RKO (cell line): ENCODE measurements around the gene ETV4.

ENCODE experiments used
- DNase-seq: peaks from one replicate; pipeline ENCODE4 v3.0.0-alpha.2; 2016; ENCODE audit warnings: low spot score

The ETV4 gene

GRCh38 chr17:43572368-43572980 lies 26.3 kb upstream of the ETV4 start:
- no peak for DNase-seq

DNA sequence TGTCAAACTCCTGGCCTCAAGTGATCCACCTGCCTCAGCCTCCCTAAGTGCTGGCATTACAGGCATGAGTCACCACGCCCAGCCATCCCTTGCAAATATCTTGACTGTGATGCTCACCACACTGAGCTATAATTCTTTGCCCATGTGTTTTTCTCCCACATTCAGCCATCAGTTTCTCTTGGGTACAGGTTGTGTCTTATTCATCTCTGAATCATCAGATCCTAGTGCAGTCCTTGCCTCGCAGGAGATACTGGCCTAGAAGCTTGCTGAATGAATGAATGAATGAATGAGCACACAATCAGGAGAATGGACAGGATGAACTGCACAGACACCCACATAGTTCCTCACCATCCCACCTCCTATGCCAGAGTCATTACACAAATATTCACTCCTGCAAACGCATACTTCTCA lies 24.4 kb upstream of the ETV4 start:
- DNase-seq = peak; percentile 65

- DNase-seq = no peak
These were observed 22.5 kb upstream of the ETV4 start for GRCh38 chr17:43568506-43569082.

DNA sequence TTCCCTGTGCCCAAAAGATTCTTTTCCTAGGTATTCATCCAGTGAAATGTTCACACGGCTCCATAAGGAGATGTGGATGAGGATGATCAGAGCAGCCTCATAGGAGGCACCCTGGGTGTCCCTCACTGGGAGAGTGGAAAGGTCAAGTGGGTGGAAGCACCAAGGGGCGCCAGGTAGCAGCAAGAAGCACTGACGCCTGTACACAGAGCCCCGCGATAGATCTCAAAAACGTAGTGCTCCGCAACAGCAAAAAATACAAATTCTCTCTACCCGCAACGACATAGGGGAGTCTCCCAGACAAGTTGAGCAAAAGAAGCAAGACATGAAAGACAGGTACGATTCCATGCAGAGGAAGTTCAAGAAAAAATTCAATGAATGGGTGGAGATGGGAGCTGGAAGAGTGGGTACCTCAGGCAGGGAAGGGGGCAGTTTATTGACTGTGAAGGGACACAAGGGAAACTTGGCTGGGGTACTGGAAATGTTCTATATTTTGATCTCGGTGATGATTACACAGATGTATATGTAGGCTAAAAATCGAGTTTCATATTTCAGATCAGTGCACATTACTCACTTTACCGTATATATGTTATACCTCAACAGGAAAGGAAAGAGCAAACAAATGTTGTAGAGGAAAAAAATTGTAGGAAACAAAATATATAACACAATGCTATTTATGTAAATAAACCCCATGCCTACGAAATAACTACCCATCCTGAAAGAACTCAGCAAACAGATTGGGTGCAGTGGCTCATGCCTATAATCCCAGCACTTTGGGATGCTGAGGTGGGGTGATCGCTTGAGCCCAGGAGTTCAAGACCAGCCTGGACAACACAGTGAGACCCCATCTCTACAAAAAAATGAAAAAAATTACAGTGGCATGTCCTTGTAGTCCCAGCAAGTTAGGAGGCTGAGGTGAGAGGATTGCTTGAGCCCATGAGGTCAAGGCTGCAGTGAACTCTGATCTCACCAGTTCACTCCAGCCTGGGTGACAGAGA lies 17.8 kb upstream of the ETV4 start:
- DNase-seq = no peak

- DNase-seq = no peak
These were observed 16.8 kb upstream of the ETV4 start for GRCh38 chr17:43562679-43563599.

- no peak for DNase-seq
These were observed 14.6 kb upstream of the ETV4 start for GRCh38 chr17:43560461-43561427.

DNA sequence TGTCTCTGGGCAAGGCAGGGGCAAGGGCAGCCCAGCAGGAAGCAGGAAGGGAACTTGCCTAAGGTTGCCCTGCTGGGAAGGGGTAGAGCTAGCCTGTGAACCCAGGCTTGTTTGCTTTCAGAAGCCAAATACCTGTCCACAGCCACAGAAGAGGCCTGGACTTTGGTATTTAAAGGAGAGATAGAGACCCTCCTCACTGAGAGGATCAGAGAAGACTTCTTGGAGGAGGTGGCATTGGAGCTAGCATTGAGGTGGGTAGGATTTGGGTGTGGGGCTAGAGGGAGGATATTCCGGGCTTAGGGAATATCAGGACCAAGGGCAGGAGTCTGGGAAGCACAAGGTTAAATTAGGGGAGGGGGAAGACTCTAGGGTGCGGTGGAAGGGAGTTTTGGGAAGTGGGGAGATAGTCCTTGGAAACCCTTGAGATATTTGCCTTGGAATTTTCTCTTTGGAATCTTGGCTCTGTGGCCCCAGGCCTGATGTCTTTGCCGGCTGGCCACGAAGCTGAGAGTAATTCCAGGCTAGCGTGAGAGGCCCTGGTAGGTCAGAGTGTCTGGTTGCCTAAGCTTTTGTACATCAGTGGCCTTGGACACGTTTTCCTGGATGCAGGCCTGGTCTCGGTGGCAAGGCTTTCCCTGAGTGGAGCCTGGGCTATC lies 13.1 kb upstream of the ETV4 start:
- DNase-seq = no peak

DNA sequence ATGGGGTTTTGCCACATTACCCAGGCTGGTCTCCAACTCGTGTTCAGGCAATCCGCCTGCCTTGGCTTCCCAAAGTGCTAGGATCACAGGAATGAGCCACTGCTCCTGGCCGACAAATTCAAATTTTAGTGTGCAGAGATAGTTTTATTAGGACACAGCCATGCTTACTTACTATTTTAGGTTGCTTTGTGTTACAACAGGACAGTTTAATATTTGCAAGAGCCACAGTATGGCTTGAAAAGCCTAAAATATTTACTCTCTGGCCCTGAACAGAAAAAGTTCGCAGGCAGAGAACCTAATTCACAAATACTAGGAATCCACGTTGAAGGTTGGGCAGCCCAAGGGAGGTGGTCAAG lies 12.6 kb upstream of the ETV4 start:
- no peak for DNase-seq

GRCh38 chr17:43556292-43556691 lies 10.2 kb upstream of the ETV4 start:
- DNase-seq = no peak

DNA sequence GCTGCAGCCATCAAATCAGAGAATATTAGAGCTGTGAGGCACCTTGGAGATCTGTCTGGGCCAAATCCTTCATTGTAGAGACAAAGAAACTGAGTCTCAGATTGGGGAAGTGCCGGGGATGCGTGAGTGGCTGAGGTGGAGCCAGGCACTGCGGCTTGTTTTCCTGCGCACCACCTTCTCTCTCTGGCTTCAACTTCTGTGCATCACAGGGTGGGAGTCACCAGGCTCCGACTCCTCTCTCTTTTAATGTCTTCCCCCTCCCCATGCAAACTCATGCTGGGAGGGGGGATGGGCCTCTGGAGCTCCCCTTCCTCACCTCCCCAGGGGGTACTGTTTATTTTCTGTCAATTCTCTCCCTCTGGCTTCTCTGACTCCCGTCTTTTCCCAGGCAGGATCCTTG lies 8.7 kb upstream of the ETV4 start:
- DNase-seq = no peak

DNA sequence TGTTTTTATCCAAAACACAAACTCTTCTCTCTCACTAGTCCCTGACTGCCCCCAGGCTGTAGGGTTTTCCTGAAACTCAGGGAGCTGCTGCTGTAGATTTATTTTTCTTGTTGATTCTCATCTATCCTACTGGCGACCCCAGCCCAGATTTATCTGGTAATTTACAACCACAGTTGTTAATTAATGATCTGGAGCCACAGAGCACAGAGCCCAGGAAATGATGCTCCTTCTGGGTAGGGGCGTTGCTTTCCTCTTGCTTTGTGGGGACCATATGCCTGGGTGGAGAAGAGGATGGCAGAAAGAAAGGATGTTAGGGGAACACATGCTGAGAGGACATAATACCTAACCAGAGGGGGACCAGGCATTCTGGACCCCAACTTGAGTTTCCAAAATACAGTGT lies 7.4 kb upstream of the ETV4 start:
- DNase-seq = no peak

GRCh38 chr17:43552229-43552837 lies 6.2 kb upstream of the ETV4 start:
- no peak for DNase-seq

- DNase-seq = no peak
These were observed 4.6 kb upstream of the ETV4 start for GRCh38 chr17:43550754-43551153.

DNA sequence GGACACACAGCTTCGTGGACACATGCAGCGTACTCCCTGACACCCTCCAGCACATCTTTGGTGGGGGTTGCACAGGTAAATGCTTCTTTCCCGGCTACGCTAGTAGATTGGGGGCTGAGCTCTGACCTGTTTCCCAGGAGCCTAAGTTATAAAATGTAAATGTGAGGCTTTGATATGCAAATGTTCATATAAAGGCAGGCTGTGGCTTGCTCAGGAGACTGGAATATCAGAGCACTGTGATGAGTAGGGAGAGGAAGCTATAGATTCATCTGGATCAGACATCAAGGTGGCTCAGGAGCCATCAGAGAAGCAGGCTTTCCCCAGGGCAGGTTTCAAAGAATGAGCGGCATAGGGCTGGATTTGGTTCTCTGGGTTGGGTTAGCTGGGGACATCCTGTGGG lies 3.4 kb upstream of the ETV4 start:
- DNase-seq = no peak

- DNase-seq = no peak
These were observed 2.7 kb upstream of the ETV4 start for GRCh38 chr17:43548689-43549379.

DNA sequence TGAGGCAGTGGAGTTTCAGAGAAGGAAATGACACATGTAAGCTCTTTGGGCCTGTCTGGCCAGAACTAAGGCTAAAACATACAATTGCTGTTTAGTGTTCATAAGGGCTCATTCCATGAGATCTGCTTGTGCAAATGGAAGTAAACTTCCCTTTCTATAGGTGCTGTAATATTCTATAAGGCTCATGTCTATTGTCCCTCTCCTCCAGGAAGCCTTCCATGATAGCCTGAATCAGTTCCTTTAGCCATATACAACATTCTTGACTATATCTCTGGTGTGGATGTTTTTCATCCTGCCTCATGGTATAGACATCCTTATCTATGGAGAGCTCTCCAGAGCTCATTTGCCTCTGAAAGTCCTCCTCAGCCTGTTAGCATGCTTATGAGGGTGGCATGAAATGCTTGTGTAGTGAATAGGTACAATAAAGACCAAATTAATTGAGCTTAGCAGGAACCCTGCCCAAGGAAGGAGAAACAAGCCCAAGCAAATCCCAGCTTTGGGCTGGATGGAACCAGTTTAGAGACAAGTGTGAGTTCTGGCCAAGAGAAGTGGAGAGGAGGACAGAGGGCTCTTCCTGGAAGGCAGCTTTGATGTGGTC lies 1.6 kb upstream of the ETV4 start:
- DNase-seq = no peak

DNA sequence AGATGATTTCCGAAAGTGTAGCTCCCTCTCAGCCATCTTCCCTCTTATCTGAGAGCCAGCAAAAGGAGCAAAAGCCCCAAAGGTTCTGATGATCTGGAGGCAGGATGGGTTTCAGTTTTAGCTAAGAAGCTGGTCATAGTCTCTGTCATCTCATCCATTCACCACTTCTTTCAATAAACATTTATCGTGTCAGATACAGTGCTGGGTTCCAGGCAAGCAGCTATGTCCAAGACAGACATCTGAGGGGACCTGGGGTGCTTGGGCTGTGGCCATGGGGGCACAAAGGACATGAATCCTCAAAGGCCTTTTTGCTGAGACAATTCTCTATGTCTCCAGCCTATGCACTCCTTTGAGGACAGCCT lies 1.0 kb upstream of the ETV4 start:
- DNase-seq = no peak

GRCh38 chr17:43545383-43545632 lies 832 bp downstream of the ETV4 start:
- DNase-seq = no peak
